CD4-positive, alpha-beta T cell treated with Interleukin-21 for 1 hour (primary cell): ENCODE data around the gene P2RX5.

ENCODE experiments used
- DNase-seq: peaks from one replicate; pipeline ENCODE4 v3.0.0-alpha.2; 2020

The P2RX5 gene

GRCh38 chr17:3678821-3679530 is 17.0 kb downstream of the P2RX5 start:
- no peak for DNase-seq

GRCh38 chr17:3678095-3678820 is 17.7 kb downstream of the P2RX5 start:
- no peak for DNase-seq

GRCh38 chr17:3675886-3676285 is 20.1 kb downstream of the P2RX5 start:
- DNase-seq = no peak

- DNase-seq = no peak
These were observed 23.4 kb downstream of the P2RX5 start for GRCh38 chr17:3672571-3672970.

GRCh38 chr17:3669548-3669947 is 26.4 kb downstream of the P2RX5 start:
- no peak for DNase-seq

GRCh38 chr17:3669085-3669347 is 26.9 kb downstream of the P2RX5 start:
- no peak for DNase-seq

- DNase-seq = peak; percentile 98
These were observed 27.5 kb downstream of the P2RX5 start, which contains the start of the genes EMC6 and TAX1BP3 for GRCh38 chr17:3668279-3669084. Gene EMC6, plus strand, starts transcription at chr17:3668812. Its CDS starts 335 bp downstream, at chr17:3669147. Gene TAX1BP3, minus strand, starts transcription at chr17:3668578. Its CDS starts 52 bp downstream, at chr17:3668526.

GRCh38 chr17:3667366-3668278 is 28.3 kb downstream of the P2RX5 start:
- peak; percentile 7 for DNase-seq

GRCh38 chr17:3666516-3666915 is 29.4 kb downstream of the P2RX5 start:
- DNase-seq = no peak

- no peak for DNase-seq
These were observed 30.1 kb downstream of the P2RX5 start for GRCh38 chr17:3665834-3666233.

GRCh38 chr17:3663102-3664011 is 32.6 kb downstream of the P2RX5 start:
- no peak for DNase-seq

- no peak for DNase-seq
These were observed 35.6 kb downstream of the P2RX5 start for GRCh38 chr17:3660311-3660891.

GRCh38 chr17:3659541-3660111 is 36.3 kb downstream of the P2RX5 start:
- no peak for DNase-seq

- DNase-seq = no peak
These were observed 37.0 kb downstream of the P2RX5 start for GRCh38 chr17:3658784-3659449.

GRCh38 chr17:3657874-3658783 is 37.8 kb downstream of the P2RX5 start:
- no peak for DNase-seq

- no peak for DNase-seq
These were observed 38.4 kb downstream of the P2RX5 start for GRCh38 chr17:3657588-3657869.

GRCh38 chr17:3656755-3657587 is 39.0 kb downstream of the P2RX5 start:
- no peak for DNase-seq

GRCh38 chr17:3656353-3656752 is 39.6 kb downstream of the P2RX5 start:
- no peak for DNase-seq
